Subcutaneous adipose tissue (tissue), 4 donors: ENCODE measurements around the gene GPATCH3. TPM values are rescaled to one million over a fixed set of nuclear protein-coding genes. Genes with fewer than 3 reads are reported as not detected.

ENCODE experiments used
- total RNA-seq, 4 donors: library from RNA; depleted of rRNA; stranded (reverse); fragments of >200 nt; gene quantifications; one replicate each; pipeline ENCODE4 v1.1.0, GENCODE V29; 2016
- TF ChIP-seq, protein P1 (sequence below): fragments of 450-650 bp; IDR thresholded peaks from one replicate; pipeline ENCODE4 v1.5.1; 2016; ENCODE audit warnings: low read depth, mild to moderate bottlenecking, control low read depth, antibody characterized with exemption, moderate library complexity

GPATCH3 gene
- total RNA-seq, 4 donors from 2014 or later = 6.2 to 20.9 (median 14.4) TPM

DNA sequence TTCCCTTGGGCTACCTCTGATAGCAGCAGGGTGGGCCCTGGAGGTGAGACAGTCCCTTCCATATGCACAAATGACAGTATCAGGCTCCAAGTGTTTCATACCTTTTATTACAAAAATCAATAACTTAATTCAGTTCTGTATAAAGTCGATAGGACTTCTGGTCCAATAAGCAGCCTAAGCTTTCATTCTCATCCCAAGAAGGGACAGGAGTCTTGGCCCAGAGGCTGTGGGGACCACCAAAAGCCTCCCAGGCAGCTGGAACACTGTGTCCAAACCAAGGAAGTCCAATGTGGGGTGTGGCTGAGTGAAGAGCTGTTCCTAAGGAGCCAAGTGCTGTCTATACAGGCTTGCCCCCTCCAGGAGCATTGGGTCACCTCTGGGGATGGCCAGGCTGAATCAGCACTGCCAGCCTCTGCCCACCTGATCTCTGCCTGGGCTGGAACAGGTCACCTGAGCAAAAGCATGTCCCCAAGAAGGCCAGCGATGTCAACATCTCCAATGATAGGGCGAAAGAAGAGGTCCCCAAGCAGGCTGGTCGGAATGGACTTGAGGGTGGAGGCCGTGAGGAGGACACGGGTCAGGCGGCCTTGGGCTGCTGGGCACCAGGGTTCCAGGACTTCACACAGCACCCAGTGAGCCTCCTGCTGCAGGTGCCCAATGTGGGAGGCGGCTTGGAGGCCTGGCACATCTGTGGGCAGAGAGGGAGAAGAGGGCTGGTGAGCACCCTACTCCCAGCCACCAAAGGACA, 11.3 kb upstream of the GPATCH3 start:
- TF ChIP-seq, protein P1, sequence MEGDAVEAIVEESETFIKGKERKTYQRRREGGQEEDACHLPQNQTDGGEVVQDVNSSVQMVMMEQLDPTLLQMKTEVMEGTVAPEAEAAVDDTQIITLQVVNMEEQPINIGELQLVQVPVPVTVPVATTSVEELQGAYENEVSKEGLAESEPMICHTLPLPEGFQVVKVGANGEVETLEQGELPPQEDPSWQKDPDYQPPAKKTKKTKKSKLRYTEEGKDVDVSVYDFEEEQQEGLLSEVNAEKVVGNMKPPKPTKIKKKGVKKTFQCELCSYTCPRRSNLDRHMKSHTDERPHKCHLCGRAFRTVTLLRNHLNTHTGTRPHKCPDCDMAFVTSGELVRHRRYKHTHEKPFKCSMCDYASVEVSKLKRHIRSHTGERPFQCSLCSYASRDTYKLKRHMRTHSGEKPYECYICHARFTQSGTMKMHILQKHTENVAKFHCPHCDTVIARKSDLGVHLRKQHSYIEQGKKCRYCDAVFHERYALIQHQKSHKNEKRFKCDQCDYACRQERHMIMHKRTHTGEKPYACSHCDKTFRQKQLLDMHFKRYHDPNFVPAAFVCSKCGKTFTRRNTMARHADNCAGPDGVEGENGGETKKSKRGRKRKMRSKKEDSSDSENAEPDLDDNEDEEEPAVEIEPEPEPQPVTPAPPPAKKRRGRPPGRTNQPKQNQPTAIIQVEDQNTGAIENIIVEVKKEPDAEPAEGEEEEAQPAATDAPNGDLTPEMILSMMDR = no peak

DNA sequence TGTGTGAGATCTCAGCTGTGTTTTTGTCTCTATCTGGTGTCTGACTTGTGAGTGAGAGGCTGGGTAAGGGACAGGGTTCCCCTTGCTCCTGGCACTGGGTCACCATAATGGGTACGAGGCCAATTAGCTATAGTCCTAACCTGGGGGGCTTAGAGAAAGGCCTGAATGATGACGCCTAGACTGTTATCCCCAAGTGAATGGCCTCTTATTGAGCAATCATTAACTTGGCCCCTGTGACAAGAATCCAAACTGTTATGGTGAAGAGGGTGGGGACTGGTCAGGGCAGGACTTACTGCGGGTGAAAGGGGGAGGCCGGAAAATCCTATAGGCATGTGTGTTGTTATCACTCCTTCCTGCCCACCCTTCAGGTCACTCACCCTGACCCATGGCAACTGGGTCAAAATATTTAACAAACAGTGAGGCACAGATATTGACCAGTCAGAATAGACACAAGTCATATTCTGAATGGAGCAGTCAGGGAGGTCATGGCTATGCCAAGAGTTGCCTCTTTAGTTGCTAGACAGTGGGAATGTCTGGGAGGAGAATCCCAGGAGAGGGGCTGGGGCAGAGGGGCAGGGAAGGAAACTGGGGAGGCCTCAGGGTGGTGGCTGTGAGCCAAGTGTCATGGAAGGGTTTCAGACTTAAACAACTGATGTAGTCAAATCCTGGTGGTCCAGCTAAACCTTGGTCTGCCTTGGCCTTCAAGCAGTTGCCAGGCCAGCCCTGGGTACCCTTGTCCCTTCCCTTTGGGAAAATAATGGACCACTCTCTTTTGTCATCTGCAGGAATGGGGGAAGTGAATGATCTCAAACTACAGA, 10.3 kb upstream of the GPATCH3 start:
- TF ChIP-seq, protein P1 = no peak

DNA sequence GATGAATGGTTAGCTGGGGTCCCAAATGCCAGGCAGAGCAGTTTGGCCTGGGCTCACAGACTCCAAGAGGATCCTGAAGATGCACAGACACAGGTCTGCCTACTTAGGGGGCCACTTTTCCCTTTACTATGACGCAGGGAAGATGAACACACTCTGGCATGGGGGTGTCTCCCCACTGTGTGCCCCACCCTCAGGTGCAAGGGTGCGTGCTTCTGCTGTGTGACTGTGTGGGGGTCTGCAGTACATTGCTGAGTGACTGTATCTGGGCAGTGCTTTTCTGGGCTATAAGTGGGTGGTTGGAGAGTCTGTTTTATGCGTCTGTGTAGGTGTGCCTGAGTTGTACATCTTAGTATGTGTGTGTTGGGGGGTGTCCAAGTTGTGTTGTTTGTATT, 9.7 kb upstream of the GPATCH3 start:
- TF ChIP-seq, protein P1 = no peak

DNA sequence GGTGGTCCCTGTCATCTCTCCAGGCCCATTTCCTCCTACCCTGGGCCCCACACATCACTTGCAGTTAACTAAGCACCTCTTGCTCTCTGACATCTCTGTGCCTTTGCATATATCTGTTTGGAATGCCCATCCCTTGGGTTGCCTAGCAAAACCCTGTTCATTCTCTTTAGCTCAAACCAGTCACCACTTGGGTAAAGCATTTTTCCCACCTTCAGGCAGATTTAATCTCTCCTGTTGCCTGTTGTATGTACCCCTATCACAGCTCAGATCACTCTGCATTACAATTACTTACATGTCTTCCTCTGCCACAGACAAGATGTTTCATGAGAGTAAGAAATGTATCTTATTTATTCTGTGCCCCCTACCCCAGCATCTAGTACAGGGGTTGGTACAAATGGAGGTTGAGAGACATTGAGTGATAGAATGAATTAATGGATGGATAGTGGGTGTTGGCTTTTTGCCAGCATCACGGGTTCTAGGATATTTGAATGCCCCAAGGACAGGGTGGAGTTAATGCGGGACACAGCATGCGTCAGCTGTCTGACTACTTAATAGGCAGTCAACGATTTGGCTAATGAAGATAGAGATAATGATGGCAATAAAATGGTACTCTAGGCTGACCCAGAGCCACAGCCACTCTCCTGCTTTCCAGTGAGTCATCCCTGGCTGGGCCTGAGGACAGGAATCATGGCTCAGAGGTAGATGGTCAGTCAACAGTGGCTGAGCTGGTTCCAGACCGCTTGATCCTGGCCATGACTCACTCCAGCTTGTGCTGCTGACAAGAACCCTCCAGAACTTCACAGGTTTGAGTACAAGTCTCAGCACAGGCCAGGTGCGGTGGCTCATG, 7.0 kb upstream of the GPATCH3 start:
- TF ChIP-seq, protein P1 = no peak

DNA sequence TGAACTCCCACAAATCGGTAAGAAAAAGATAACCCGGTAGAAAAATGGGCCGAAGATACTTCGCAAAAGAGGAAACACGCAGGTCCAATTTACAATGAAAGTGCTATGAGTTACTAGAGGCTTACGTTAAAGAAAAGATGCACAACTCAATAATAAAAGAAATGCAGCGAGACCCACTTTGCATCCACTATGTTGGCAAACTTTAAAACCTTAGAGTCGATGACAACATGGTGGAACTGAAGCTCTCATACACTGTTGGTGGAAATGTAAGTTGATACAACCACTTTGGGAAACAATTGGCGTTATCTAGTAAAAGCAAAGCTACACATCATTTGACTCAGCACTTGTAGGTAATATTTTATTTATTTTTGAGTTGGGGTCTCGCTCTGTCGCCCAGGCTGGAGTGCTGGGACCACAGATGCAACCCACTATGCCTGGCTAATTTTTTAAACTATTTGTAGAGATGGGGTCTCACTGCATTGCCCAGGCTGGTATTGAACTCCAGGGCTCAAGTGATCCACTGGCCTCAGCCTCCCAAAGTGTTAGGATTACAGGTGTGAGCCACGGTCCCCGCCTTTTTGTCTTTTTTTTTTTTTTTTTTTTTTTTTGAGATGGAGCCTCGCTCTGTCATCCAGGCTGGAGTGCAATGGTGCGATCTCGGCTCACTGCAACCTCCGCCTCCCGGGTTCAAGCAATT, 696 bp upstream of the GPATCH3 start:
- TF ChIP-seq, protein P1 = no peak

DNA sequence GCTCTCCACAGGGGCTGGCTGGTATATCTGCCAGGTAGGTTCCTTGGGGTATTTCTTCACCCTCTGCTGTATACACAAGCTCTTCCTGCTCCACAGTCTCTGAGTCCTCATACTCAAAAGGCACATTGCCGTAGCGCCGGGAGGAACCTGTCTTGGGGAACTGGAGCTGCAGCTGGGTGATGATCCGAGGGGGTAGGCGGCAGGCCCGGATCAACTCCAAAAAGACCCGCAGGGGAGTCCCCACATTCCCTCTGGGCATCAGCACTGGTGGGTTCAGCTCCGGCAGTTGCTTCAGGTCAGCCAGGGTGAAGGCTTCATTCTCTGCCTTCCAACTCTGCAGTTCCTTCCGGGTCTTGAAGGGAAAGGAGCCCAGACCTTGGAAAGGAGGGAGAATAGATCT, 2.9 kb downstream of the GPATCH3 start:
- TF ChIP-seq, protein P1 = no peak
